NCI-H345 (cell line): ENCODE measurements around the gene TMEM163.
"Not testable (repeated sequence)": the region's sequence is repeated elsewhere in the genome, so short reads cannot be mapped to it uniquely, and the experiment has no call there.

Experiments
- DNase-seq: peaks from one replicate; lab custom pipeline; 2025; lab: John Stamatoyannopoulos, UW

Gene TMEM163

DNA sequence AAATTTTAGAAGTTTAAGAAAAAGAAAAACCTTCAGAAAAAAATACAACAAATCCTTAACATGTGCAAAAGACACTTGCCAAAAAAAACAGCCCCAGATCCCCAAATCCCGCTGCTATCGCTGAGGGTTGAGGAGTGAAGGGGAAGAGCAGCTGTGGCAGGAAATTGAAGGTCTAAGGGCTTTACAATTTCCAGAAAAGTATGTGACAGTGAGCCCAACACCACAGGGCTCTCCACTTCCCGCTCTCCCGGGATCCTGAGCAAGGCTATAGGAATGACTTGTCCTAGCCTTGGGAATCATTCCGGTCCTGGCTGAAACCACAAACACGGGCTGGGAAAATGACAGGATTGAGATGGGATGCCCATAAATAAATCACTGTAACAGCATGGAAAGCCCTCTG lies 191.4 kb downstream of the TMEM163 start:
- no peak for DNase-seq

GRCh38 chr2:134522496-134523455 lies 196.0 kb downstream of the TMEM163 start:
- DNase-seq, result no peak

GRCh38 chr2:134518101-134518500 lies 200.7 kb downstream of the TMEM163 start:
- no peak for DNase-seq

- DNase-seq, result no peak
Observed at GRCh38 chr2:134515137-134515536, 203.7 kb downstream of the TMEM163 start.

DNA sequence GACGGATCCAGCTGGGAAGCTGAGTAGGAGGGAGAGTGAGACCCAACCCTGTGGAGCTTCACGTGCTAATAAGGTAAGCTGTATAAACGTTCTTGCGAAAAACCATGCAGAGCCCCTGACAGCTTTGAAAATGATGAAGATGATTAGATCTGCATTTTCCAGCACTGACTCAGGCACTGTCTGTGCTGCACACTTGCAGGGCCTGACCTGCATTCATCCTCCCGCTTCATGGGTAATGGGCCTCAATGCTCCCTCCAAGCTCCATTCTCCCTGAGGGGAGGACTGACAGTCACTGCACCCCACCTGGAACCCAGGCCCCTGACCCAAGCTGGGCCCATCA lies 205.4 kb downstream of the TMEM163 start:
- no peak for DNase-seq

GRCh38 chr2:134512734-134513464 lies 205.9 kb downstream of the TMEM163 start:
- no peak for DNase-seq

DNA sequence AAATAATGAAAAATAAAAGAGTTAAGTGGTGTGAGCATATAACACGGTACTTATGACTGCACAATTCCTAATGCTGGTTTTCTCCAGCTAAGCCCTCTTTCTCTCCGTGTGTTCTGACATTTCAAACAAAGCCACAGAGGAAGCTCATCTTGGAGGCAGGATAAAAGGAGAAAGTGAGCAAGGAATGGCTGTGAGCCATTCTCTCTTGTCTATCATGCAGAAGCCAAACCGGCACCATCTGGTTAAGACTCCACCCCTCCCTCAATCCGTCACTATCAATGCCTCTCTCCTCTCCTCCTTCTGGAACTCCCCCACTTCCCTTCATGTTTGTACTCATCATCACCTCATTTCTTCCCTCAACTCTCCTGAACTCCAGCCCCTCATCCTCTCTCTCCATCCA lies 210.4 kb downstream of the TMEM163 start:
- DNase-seq, result peak; percentile 73

DNA sequence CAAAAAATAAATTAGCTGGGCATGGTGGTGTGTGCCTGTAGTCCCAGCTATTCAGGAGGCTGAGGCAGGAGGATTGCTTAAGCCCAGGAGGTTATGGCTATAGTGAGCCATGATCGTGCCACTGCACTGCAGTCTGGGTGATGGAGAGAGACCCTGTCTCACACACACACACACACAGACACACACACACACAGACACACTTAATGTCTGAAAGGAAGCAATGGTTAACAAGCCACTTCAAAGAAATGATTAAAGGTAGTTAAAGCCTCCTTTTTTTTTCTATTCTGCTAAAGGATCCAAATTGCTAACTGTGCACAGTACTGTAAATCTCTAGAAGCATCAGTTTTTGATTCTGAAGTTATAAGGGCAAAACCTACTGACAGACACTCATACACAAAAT lies 211.1 kb downstream of the TMEM163 start:
- no peak for DNase-seq

- not testable (repeated sequence) for DNase-seq
Observed at GRCh38 chr2:134507159-134507558, 211.6 kb downstream of the TMEM163 start.

DNA sequence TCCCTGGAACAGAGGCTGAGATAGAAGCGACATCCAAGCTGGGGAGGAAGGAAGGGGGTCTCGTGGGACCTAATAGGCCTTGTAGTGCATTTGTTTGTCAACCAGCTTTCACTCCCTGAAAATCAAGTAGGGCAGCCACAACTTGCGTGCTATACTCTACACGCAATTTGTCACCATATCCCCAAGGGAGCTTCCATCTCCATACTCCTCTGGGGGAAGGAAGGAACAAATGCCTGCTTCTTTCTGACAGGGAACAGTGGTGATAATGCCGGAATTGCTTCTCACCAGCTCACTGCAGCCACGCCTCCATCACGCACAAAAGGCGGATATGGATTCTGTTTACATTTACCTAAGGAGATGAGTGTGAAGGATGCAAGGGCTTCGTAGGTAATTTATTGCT lies 213.4 kb downstream of the TMEM163 start:
- peak; percentile 83 for DNase-seq

GRCh38 chr2:134504586-134505336 lies 214.0 kb downstream of the TMEM163 start:
- DNase-seq, result peak; percentile 20

DNA sequence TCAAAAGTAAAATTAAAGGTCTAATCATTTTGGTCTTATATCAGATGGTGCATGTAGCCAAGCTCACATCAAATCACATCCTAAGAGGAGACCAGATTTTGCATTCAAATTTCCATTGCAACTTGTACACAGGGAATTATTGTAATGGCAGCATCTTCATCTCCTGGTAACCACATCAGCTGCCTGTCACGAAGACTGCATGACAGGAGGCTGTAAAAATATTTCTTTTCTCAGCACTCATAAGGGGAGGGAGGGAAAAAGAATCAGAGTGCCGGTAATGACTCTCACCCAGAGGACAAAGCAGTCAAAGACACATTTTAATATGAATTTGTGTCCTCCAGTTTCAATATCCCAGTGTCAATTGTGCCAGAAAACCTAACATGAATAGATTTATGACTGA lies 216.7 kb downstream of the TMEM163 start:
- no peak for DNase-seq

- no peak for DNase-seq
Observed at GRCh38 chr2:134501476-134502091, 217.2 kb downstream of the TMEM163 start.

GRCh38 chr2:134500211-134500935 lies 218.4 kb downstream of the TMEM163 start:
- no peak for DNase-seq

- no peak for DNase-seq
Observed at GRCh38 chr2:134499307-134499926, 219.4 kb downstream of the TMEM163 start.

- DNase-seq, result no peak
Observed at GRCh38 chr2:134498654-134499053, 220.1 kb downstream of the TMEM163 start.

- no peak for DNase-seq
Observed at GRCh38 chr2:134493797-134494196, 225.0 kb downstream of the TMEM163 start.

- DNase-seq, result peak; percentile 98
Observed at GRCh38 chr2:134491771-134492441, 226.9 kb downstream of the TMEM163 start.

DNA sequence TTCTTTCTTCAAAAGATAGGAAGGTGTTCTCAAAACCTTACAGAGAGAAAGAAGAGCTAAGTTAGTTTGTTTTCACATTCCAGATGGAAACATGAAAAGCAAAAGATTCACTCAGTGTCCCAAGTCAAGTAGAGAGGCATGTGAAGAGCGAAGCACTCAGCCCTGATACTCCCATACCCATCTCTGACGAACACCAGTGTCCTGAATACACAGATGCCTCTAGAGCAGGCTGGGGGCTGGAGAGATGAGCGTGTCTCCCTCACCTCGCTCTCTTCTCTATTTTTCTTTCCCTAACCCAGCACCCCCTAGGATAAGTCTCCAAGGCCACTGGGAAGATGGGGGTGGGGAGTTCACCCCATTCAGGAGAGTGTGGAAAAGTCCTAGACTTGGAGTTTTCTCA lies 227.8 kb downstream of the TMEM163 start:
- DNase-seq, result no peak

DNA sequence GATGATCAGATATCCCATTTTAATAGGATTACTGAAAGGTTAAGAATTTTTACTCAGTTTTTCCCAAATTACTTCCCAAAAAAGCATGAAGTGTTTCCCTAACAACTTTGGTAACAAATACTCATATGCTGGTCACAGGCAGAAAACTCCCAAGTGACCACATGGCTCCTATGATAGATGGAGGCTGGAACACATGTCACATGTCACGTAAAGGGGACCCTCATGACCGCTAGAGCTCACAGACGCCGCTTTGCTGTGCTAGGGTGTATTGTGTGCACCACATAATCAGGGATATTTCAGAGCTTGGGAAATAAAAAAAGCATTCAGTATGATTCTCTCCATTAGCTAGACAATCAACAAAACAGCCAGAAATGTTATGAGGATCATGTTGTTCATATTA lies 228.2 kb downstream of the TMEM163 start:
- no peak for DNase-seq
